Fibroblast of the aortic adventitia (primary cell): ENCODE results near the gene TAS2R30. TPM values are rescaled to one million over a fixed set of nuclear protein-coding genes. Genes with fewer than 3 reads are reported as not detected.
"Not testable (repeated sequence)": the region's sequence is repeated elsewhere in the genome, so short reads cannot be mapped to it uniquely, and the experiment has no call there.

Experiments
- DNase-seq: peaks from one replicate; pipeline ENCODE4 v3.0.0-alpha.2; 2010; ENCODE audit warnings: low read depth
- H3K4me3 ChIP-seq: 2 replicates; pipeline ENCODE4 v1.5.1; 2011; ENCODE audit warnings: low read depth, mild to moderate bottlenecking, control low read depth, low read length, moderate library complexity
- CTCF ChIP-seq: IDR thresholded peaks from 2 replicates; pipeline ENCODE4 v1.5.1; 2011; ENCODE audit warnings: mild to moderate bottlenecking, low read length, control low read depth, inconsistent platforms; ENCODE audit not compliant: insufficient read depth
- small RNA-seq: library from RNA; depleted of rRNA; stranded (forward); fragments of <200 nt; gene quantifications from one replicate; pipeline ENCODE3, GENCODE V24; 2012
- total RNA-seq: library from RNA; depleted of rRNA; stranded (reverse); fragments of >200 nt; gene quantifications from 2 replicates; pipeline ENCODE4 v1.2.3, GENCODE V29; 2012; ENCODE audit warnings: low replicate concordance

TAS2R30 gene
- total RNA-seq, 1 donor = 6.9 TPM

GRCh38 chr12:11106288-11106687 lies 28.2 kb downstream of the TAS2R30 start:
- H3K4me3 ChIP-seq = no peak overlapping the region
- no peak for TF ChIP-seq CTCF
- no peak for DNase-seq

- no peak overlapping the region for H3K4me3 ChIP-seq
- no peak for DNase-seq
- TF ChIP-seq CTCF = no peak
These were observed 28.9 kb downstream of the TAS2R30 start for GRCh38 chr12:11105546-11105945.

- not testable (repeated sequence) for H3K4me3 ChIP-seq, DNase-seq
These were observed 39.5 kb downstream of the TAS2R30 start for GRCh38 chr12:11094910-11095309.

GRCh38 chr12:11092128-11092527 lies 42.3 kb downstream of the TAS2R30 start, which contains the start of gene TAS2R43:
TAS2R43 (minus strand) TSS chr12:11092313; CDS start chr12:11092229, 84 bp downstream.
- TF ChIP-seq CTCF = no peak
- DNase-seq = no peak
- H3K4me3 ChIP-seq = no peak within 1 kb of the TSS

- DNase-seq = no peak
- no peak for TF ChIP-seq CTCF
- H3K4me3 ChIP-seq = no peak overlapping the region
These were observed 45.2 kb downstream of the TAS2R30 start for GRCh38 chr12:11089246-11089645.

- no peak for TF ChIP-seq CTCF
- no peak overlapping the region for H3K4me3 ChIP-seq
- peak; percentile 34 for DNase-seq
These were observed 49.0 kb downstream of the TAS2R30 start for GRCh38 chr12:11085419-11085818.

Small RNA genes within 50 kb of the gene (small RNA-seq; reads per million reads assigned to genes)
- gene AC018630.1 = not detected

Other genes starting within 250 kb of the TAS2R30 start
- 2.8 and 7.4 TPM in 2 replicates for gene TAS2R13, start 225.1 kb downstream of the TAS2R30 start, total RNA-seq
- gene PRH2, start 205.4 kb downstream of the TAS2R30 start, total RNA-seq = not detected in 2 replicates
- gene TAS2R14, start 195.4 kb downstream of the TAS2R30 start, total RNA-seq = 4.1 and 5.2 TPM in 2 replicates
- gene TAS2R50, start 147.7 kb downstream of the TAS2R30 start, total RNA-seq = 3.1 and 6.5 TPM in 2 replicates
- 1.9 and 5.0 TPM in 2 replicates for gene TAS2R20, start 136.3 kb downstream of the TAS2R30 start, total RNA-seq
- gene TAS2R19, start 112.0 kb downstream of the TAS2R30 start, total RNA-seq = 6.3 and 6.5 TPM in 2 replicates
- 6.2 and 13.6 TPM in 2 replicates for gene TAS2R31, start 103.2 kb downstream of the TAS2R30 start, total RNA-seq
- 4.7 and 8.8 TPM in 2 replicates for gene TAS2R46, start 72.3 kb downstream of the TAS2R30 start, total RNA-seq
- 1.3 and 2.3 TPM in 2 replicates for gene TAS2R43, start 42.3 kb downstream of the TAS2R30 start, total RNA-seq
- 6.5 and 8.3 TPM in 2 replicates for gene SMIM10L1, start 36.5 kb upstream of the TAS2R30 start, total RNA-seq
- not detected in 2 replicates for gene TAS2R42, start 52.3 kb upstream of the TAS2R30 start, total RNA-seq
- gene PRB3, start 135.1 kb upstream of the TAS2R30 start, total RNA-seq = not detected in 2 replicates
- gene PRB4, start 175.8 kb upstream of the TAS2R30 start, total RNA-seq = not detected in 2 replicates